Measurements from ENCODE around the gene VWCE.
A peak's percentile ranks its signal among the peaks of the same experiment; 100 is the strongest.

Gene VWCE

DNA sequence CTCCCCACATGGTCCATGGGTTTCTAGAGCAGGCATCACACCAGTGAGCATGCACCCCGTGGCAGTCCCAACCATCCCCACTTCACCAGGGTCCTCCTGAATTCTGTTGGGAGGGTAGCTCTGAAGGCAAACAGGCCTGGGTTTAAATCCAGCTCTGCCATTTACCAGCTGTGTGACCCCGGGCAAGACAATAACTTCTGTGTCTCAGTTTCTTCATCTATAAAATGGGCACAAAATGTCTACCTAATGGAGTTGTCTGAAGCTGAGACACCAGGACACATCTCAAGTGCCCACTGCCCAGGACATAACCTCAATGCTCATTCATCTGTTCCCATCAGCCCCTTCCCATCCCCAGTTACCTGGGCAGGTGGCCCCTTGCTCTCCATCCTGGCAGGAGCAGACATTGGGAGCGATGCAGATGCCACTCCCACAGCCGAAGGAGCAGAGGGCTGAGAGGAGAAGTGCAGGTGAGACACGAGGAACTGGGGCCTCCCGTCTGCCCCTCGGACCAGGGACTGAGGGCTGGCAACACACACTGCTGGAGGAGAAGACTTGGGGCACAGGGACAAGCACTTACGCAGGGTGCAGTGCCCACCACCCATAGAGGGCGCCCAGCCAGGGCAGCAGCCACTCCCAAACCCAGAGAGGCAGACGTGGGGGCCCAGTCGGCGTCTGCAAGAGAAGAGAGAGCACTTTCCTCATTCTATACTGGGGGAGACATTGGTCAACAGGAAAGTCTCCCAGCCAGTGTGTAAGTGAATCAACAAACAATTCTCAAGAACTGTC lies 4.0 kb downstream of the VWCE start:
- TF ChIP-seq PPARA (CRISPR knock-in tag; IDR thresholded peaks at IDR 0.05; ENCODE audit: borderline replicate concordance), result no peak
- TF ChIP-seq ZNF70 (CRISPR knock-in tag; IDR thresholded peaks at IDR 0.05), result no peak
- TF ChIP-seq, protein P1, sequence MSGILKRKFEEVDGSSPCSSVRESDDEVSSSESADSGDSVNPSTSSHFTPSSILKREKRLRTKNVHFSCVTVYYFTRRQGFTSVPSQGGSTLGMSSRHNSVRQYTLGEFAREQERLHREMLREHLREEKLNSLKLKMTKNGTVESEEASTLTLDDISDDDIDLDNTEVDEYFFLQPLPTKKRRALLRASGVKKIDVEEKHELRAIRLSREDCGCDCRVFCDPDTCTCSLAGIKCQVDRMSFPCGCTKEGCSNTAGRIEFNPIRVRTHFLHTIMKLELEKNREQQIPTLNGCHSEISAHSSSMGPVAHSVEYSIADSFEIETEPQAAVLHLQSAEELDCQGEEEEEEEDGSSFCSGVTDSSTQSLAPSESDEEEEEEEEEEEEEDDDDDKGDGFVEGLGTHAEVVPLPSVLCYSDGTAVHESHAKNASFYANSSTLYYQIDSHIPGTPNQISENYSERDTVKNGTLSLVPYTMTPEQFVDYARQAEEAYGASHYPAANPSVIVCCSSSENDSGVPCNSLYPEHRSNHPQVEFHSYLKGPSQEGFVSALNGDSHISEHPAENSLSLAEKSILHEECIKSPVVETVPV (CRISPR knock-in tag; IDR thresholded peaks at IDR 0.05), result no peak
- TF ChIP-seq ZNF565 (CRISPR knock-in tag; conservative IDR thresholded peaks at IDR 0.05; ENCODE audit: low read depth), result no peak
- no peak for TF ChIP-seq TOX (CRISPR knock-in tag; IDR thresholded peaks at IDR 0.05; ENCODE audit: borderline replicate concordance)
- TF ChIP-seq ZC3H10 (CRISPR knock-in tag; IDR thresholded peaks at IDR 0.05), result no peak
- no peak for TF ChIP-seq ZFP30 (CRISPR knock-in tag; IDR thresholded peaks at IDR 0.05)
- TF ChIP-seq SNAI2 (CRISPR knock-in tag; IDR thresholded peaks at IDR 0.05), result no peak
- TF ChIP-seq CSDC2 (CRISPR knock-in tag; IDR thresholded peaks at IDR 0.05), result no peak
- TF ChIP-seq TCF4 (CRISPR knock-in tag; IDR thresholded peaks at IDR 0.05; ENCODE audit: borderline replicate concordance), result no peak
- TF ChIP-seq, protein P2, sequence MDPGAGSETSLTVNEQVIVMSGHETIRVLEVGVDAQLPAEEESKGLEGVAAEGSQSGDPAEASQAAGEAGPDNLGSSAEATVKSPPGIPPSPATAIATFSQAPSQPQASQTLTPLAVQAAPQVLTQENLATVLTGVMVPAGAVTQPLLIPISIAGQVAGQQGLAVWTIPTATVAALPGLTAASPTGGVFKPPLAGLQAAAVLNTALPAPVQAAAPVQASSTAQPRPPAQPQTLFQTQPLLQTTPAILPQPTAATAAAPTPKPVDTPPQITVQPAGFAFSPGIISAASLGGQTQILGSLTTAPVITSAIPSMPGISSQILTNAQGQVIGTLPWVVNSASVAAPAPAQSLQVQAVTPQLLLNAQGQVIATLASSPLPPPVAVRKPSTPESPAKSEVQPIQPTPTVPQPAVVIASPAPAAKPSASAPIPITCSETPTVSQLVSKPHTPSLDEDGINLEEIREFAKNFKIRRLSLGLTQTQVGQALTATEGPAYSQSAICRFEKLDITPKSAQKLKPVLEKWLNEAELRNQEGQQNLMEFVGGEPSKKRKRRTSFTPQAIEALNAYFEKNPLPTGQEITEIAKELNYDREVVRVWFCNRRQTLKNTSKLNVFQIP (CRISPR knock-in tag; IDR thresholded peaks at IDR 0.05; ENCODE audit: borderline replicate concordance, low read depth), result no peak
- no peak for TF ChIP-seq ZNF8 (CRISPR knock-in tag; IDR thresholded peaks at IDR 0.05)
- TF ChIP-seq ARNTL (CRISPR knock-in tag; IDR thresholded peaks at IDR 0.05; ENCODE audit: borderline replicate concordance, low read depth), result no peak
- no peak for TF ChIP-seq ISL1 (CRISPR knock-in tag; IDR thresholded peaks at IDR 0.05)
- TF ChIP-seq RARB (CRISPR knock-in tag; IDR thresholded peaks at IDR 0.05), result no peak
- TF ChIP-seq, protein P3, sequence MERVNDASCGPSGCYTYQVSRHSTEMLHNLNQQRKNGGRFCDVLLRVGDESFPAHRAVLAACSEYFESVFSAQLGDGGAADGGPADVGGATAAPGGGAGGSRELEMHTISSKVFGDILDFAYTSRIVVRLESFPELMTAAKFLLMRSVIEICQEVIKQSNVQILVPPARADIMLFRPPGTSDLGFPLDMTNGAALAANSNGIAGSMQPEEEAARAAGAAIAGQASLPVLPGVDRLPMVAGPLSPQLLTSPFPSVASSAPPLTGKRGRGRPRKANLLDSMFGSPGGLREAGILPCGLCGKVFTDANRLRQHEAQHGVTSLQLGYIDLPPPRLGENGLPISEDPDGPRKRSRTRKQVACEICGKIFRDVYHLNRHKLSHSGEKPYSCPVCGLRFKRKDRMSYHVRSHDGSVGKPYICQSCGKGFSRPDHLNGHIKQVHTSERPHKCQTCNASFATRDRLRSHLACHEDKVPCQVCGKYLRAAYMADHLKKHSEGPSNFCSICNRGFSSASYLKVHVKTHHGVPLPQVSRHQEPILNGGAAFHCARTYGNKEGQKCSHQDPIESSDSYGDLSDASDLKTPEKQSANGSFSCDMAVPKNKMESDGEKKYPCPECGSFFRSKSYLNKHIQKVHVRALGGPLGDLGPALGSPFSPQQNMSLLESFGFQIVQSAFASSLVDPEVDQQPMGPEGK (CRISPR knock-in tag; IDR thresholded peaks at IDR 0.05; ENCODE audit: borderline replicate concordance), result no peak
- no peak for ATAC-seq

DNA sequence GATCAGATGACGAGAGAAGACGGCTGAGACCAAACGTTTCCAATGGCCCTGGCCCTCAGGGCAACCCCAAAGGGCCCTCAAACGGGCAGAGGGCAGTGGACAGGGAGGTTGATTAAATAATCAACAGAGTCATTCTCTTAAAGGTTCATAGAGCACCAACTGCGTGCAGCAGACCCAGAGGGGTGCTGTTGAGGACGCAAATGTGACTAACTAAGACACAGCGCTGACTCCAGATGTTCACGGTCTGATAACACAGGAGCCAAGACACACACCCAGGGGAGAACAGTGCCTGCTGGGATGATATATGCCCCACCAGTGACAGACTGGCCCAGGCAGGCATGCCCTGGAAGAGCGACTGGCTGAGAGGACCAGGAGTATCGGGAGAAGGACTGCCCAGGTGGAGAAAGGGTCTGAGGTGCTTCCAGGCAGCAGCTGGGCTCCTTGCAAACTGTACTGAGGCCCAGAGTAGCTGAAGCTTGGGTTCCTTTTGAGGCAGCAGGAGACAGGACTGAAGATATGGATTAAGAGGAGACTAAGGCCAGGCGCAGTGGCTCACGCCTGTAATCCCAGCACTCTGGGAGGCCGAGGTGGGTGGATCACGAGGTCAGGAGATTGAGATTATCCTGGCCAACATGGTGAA lies 7.7 kb downstream of the VWCE start:
- ATAC-seq, result no peak
- TF ChIP-seq BACH2 (CRISPR knock-in tag; IDR thresholded peaks at IDR 0.05; ENCODE audit: borderline replicate concordance), result no peak

DNA sequence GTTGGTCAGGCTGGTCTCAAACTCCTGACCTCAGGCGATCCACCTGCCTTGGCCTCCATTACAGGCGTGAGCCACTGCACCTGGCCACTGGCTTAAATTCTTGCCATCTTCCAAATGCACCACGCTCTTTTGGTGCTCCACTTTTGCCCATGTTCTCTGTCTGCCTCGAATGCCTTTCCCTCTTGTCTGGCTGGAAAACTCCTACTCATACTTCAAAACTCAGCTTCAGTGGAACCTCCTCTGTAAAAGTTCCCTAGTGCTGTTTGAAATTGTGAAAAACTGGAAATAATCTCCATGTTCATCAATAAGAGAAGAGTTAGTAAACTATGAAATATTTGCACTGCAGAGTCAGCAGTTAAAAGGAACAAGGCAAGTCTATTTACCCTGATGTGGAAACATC lies 11.5 kb downstream of the VWCE start:
- TF ChIP-seq ZFP3 (CRISPR knock-in tag; IDR thresholded peaks at IDR 0.05) (peak; percentile 95), ZNF565 (CRISPR knock-in tag; conservative IDR thresholded peaks at IDR 0.05; ENCODE audit: low read depth) (no peak), ISL1 (CRISPR knock-in tag; IDR thresholded peaks at IDR 0.05) (no peak), ZFP30 (CRISPR knock-in tag; IDR thresholded peaks at IDR 0.05) (no peak)
- TF ChIP-seq, protein P4, sequence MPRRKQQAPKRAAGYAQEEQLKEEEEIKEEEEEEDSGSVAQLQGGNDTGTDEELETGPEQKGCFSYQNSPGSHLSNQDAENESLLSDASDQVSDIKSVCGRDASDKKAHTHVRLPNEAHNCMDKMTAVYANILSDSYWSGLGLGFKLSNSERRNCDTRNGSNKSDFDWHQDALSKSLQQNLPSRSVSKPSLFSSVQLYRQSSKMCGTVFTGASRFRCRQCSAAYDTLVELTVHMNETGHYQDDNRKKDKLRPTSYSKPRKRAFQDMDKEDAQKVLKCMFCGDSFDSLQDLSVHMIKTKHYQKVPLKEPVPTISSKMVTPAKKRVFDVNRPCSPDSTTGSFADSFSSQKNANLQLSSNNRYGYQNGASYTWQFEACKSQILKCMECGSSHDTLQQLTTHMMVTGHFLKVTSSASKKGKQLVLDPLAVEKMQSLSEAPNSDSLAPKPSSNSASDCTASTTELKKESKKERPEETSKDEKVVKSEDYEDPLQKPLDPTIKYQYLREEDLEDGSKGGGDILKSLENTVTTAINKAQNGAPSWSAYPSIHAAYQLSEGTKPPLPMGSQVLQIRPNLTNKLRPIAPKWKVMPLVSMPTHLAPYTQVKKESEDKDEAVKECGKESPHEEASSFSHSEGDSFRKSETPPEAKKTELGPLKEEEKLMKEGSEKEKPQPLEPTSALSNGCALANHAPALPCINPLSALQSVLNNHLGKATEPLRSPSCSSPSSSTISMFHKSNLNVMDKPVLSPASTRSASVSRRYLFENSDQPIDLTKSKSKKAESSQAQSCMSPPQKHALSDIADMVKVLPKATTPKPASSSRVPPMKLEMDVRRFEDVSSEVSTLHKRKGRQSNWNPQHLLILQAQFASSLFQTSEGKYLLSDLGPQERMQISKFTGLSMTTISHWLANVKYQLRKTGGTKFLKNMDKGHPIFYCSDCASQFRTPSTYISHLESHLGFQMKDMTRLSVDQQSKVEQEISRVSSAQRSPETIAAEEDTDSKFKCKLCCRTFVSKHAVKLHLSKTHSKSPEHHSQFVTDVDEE (CRISPR knock-in tag; IDR thresholded peaks at IDR 0.05), result no peak
- TF ChIP-seq, protein P3 (CRISPR knock-in tag; IDR thresholded peaks at IDR 0.05; ENCODE audit: borderline replicate concordance), result no peak
- TF ChIP-seq, protein P1 (CRISPR knock-in tag; IDR thresholded peaks at IDR 0.05), result no peak
- ATAC-seq, result no peak
